HUES6 (cell line): ENCODE measurements around the gene QRFP.

ENCODE experiments used
- H3K27ac ChIP-seq: 2 replicates; pipeline ENCODE4 v1.7.0; 2013; ENCODE audit warnings: low read depth, mild to moderate bottlenecking, low read length, inconsistent platforms
- H3K27me3 ChIP-seq: 2 replicates; pipeline ENCODE4 v1.6.1; 2013; ENCODE audit warnings: low read length; ENCODE audit not compliant: control insufficient read depth, insufficient read depth
- H3K36me3 ChIP-seq: 2 replicates; pipeline ENCODE4 v1.6.1; 2013; ENCODE audit warnings: low read length; ENCODE audit not compliant: control insufficient read depth, insufficient read depth
- H3K4me1 ChIP-seq: 2 replicates; pipeline ENCODE4 v1.6.1; 2013; ENCODE audit warnings: low read length; ENCODE audit not compliant: control insufficient read depth, insufficient read depth
- H3K4me3 ChIP-seq: 2 replicates; pipeline ENCODE4 v1.5.1; 2013; ENCODE audit warnings: low read depth, low read length
- H3K9ac ChIP-seq: one replicate; pipeline ENCODE4 v1.6.1; 2013; ENCODE audit warnings: mild to moderate bottlenecking, low read length
- H3K9me3 ChIP-seq: 2 replicates; pipeline ENCODE4 v1.6.1; 2013; ENCODE audit warnings: low read depth, low read length; ENCODE audit not compliant: control insufficient read depth, insufficient read depth

Gene QRFP

GRCh38 chr9:130899051-130899748 lies 2.6 kb upstream of the QRFP start:
- H3K9ac ChIP-seq = no peak overlapping the region
- no peak overlapping the region for H3K4me3 ChIP-seq
- H3K4me1 ChIP-seq = no peaks in the 10 kb centered on the region; the same call in 1 of the 2 replicates
- no peaks in the 10 kb centered on the region for H3K36me3 ChIP-seq
- no peaks in the 10 kb centered on the region for H3K9me3 ChIP-seq
- no peaks in the 10 kb centered on the region for H3K27me3 ChIP-seq
- H3K27ac ChIP-seq = no peak overlapping the region

- Histone ChIP-seq H3K9me3 (no peaks in the 10 kb centered on the region), H3K9ac (no peak overlapping the region), H3K36me3 (no peaks in the 10 kb centered on the region), H3K27me3 (no peaks in the 10 kb centered on the region), H3K4me1 (no peaks in the 10 kb centered on the region; the same call in 1 of the 2 replicates), H3K27ac (no peak overlapping the region), H3K4me3 (no peak overlapping the region)
Observed at GRCh38 chr9:130898552-130898852, 1.9 kb upstream of the QRFP start.

- Histone ChIP-seq H3K9ac (no peak overlapping the region), H3K9me3 (no peaks in the 10 kb centered on the region), H3K4me3 (no peak overlapping the region), H3K36me3 (peaks cover 5% of the 10 kb centered on the region; the same call in 1 of the 2 replicates), H3K4me1 (no peaks in the 10 kb centered on the region; the same call in 1 of the 2 replicates), H3K27me3 (no peaks in the 10 kb centered on the region), H3K27ac (no peak overlapping the region)
Observed at GRCh38 chr9:130897848-130898551, 1.4 kb upstream of the QRFP start.

- Histone ChIP-seq H3K4me1 (no peaks in the 10 kb centered on the region; the same call in 1 of the 2 replicates), H3K27ac (no peak overlapping the region), H3K27me3 (no peaks in the 10 kb centered on the region), H3K36me3 (peaks cover 11% of the 10 kb centered on the region), H3K9me3 (no peaks in the 10 kb centered on the region), H3K9ac (no peak overlapping the region), H3K4me3 (no peak overlapping the region)
Observed at GRCh38 chr9:130897105-130897751, 616 bp upstream of the QRFP start.

- no peak overlapping the region for H3K27ac ChIP-seq
- no peaks in the 10 kb centered on the region for H3K27me3 ChIP-seq
- H3K4me1 ChIP-seq = no peaks in the 10 kb centered on the region; the same call in 1 of the 2 replicates
- no peaks in the 10 kb centered on the region for H3K9me3 ChIP-seq
- peaks cover 20% of the 10 kb centered on the region for H3K36me3 ChIP-seq
- no peak overlapping the region for H3K4me3 ChIP-seq
- H3K9ac ChIP-seq = no peak overlapping the region
Observed at GRCh38 chr9:130895481-130896232, 955 bp downstream of the QRFP start.

- Histone ChIP-seq H3K27ac (no peak overlapping the region), H3K4me1 (no peaks in the 10 kb centered on the region; the same call in 1 of the 2 replicates), H3K9ac (no peak overlapping the region), H3K9me3 (no peaks in the 10 kb centered on the region), H3K27me3 (no peaks in the 10 kb centered on the region), H3K4me3 (no peak overlapping the region), H3K36me3 (peaks cover 24% of the 10 kb centered on the region)
Observed at GRCh38 chr9:130895038-130895437, 1.6 kb downstream of the QRFP start.

- H3K27me3 ChIP-seq = no peaks in the 10 kb centered on the region
- H3K4me3 ChIP-seq = no peak overlapping the region
- H3K4me1 ChIP-seq = no peaks in the 10 kb centered on the region; the same call in 1 of the 2 replicates
- H3K9me3 ChIP-seq = no peaks in the 10 kb centered on the region
- no peak overlapping the region for H3K9ac ChIP-seq
- peaks cover 27% of the 10 kb centered on the region for H3K36me3 ChIP-seq
- H3K27ac ChIP-seq = no peak overlapping the region
Observed at GRCh38 chr9:130894546-130894945, 2.1 kb downstream of the QRFP start.

GRCh38 chr9:130893341-130894101 lies 3.1 kb downstream of the QRFP start:
- no peak overlapping the region for H3K9ac ChIP-seq
- peaks cover 33% of the 10 kb centered on the region for H3K36me3 ChIP-seq
- H3K9me3 ChIP-seq = no peaks in the 10 kb centered on the region
- no peaks in the 10 kb centered on the region; the same call in 1 of the 2 replicates for H3K4me1 ChIP-seq
- H3K27me3 ChIP-seq = no peaks in the 10 kb centered on the region
- no peak overlapping the region for H3K4me3 ChIP-seq
- no peak overlapping the region for H3K27ac ChIP-seq

GRCh38 chr9:130892477-130893304 lies 3.9 kb downstream of the QRFP start:
- Histone ChIP-seq H3K27me3 (no peaks in the 10 kb centered on the region), H3K9me3 (no peaks in the 10 kb centered on the region), H3K4me1 (no peaks in the 10 kb centered on the region; the same call in 1 of the 2 replicates), H3K36me3 (peaks cover 42% of the 10 kb centered on the region), H3K27ac (no peak overlapping the region), H3K4me3 (no peak overlapping the region), H3K9ac (no peak overlapping the region)
